ENCODE data around the gene GNAZ.

- TF ChIP-seq CTCF (IDR thresholded peaks at IDR 0.05): no peak
- TF ChIP-seq POLR2A (IDR thresholded peaks at IDR 0.05): no peak
Observed at GRCh38 chr22:23036684-23037428, 33.5 kb upstream of the GNAZ start.

Data from testis (tissue), 2 donors.